Hindlimb muscle (tissue), 1 donor: Measurements from ENCODE around the gene TGFB2. TPM values are rescaled to one million over a fixed set of nuclear protein-coding genes. Genes with fewer than 3 reads are reported as not detected.

Experiments used
- DNase-seq: peaks from one replicate; pipeline ENCODE4 v3.0.0-alpha.2; 2013
- polyA plus RNA-seq: library from polyadenylated mRNA; unstranded; fragments of 120-200 nt; gene quantifications from one replicate; pipeline ENCODE4 v1.2.1, GENCODE V29; 2013; ENCODE audit not compliant: insufficient read length

Gene TGFB2
- polyA plus RNA-seq, 1 donor: 54.3 TPM

DNA sequence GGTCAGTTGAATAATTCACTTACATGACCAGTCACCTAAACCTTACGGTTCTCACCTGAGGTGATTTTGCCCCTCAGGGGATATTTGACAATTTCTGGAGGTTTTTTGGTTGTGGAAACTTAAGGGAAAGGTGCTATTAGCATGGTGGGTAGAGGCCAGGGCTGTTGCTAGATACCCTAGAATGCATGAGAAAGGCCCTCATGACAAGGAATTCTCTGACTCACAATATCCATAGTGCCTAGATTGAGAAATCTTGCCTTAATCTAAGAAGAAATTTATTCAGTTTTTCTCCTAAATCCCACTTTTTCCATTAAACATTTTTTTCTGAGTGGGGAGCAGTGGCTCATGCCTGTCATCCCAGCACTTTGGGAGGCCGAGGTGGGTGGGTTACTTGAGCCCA lies 119.7 kb downstream of the TGFB2 start:
- no peak for DNase-seq

DNA sequence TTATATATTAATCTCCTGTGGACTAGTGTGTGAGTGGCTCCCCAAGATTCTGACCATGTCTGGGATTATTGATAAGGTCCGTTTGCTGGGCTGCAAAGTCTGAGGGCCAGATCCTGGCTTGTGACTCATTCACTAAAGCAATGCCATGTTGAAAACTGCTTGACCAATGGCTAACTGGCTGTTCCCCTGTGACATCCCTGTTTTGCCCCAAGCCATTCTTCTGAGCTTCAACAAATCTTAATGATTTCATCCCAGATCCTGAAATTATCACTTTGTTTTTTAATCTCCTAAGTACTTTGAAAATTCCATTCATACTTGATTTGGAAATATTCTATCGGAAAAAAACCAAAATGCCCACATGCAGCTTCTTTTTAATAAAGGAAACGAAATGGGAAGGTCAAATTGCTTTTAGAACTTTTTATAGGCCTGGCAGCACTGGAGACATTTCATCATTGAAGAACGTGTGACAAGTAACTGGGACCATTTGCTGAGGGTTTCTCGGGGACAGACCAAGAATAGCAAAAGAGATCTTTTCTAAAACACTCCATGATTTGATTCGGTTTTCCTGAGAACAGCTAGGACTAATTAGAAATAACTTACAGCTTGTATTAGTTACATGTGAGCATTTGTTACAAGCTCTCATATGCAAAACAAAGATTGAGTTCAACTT lies 121.3 kb downstream of the TGFB2 start:
- DNase-seq: no peak

GRCh38 chr1:218467101-218468072 lies 122.3 kb downstream of the TGFB2 start:
- DNase-seq: no peak

- no peak for DNase-seq
Observed at GRCh38 chr1:218468711-218469110, 123.6 kb downstream of the TGFB2 start.

GRCh38 chr1:218472885-218473284 lies 127.7 kb downstream of the TGFB2 start:
- DNase-seq: no peak

- DNase-seq: peak; percentile 69
Observed at GRCh38 chr1:218473522-218473921, 128.4 kb downstream of the TGFB2 start.

GRCh38 chr1:218474128-218474527 lies 129.0 kb downstream of the TGFB2 start:
- DNase-seq: no peak

DNA sequence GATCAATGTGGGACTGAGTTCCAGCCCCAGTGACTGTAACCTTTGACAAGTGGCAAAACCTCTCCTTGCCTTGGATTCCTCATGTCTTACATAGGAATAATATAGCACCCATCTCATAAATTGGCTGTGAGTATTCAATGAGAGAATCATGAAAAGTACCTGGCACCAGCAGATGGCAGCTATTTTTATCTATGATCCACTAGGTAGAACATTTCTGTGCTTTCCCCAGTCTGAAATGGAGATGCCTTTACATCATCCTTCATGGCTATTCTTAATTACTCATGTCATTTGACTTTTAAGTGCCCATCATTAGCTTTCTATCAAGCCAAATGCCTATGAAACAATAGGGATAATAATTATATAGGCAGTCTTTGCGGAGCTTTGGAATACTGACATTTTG lies 130.1 kb downstream of the TGFB2 start:
- DNase-seq: no peak

DNA sequence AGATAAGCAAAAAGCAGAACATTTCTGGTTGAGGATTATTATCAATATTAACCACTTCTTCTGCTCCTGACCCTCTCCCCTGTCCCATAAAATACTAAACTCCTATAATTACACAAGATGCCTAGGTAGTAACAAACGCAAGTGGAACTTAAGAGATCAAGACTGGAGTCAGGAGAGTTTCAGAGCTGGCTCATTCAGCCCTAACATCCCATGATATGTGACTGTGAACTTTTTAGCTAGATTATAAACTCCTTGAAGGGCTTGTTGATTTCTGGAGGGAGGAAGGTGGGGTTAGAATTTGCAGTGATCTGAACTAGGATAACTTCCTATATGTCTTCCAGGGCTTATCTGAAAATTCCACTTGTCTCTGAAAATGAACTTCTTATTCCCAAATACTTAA lies 130.6 kb downstream of the TGFB2 start:
- DNase-seq: no peak

DNA sequence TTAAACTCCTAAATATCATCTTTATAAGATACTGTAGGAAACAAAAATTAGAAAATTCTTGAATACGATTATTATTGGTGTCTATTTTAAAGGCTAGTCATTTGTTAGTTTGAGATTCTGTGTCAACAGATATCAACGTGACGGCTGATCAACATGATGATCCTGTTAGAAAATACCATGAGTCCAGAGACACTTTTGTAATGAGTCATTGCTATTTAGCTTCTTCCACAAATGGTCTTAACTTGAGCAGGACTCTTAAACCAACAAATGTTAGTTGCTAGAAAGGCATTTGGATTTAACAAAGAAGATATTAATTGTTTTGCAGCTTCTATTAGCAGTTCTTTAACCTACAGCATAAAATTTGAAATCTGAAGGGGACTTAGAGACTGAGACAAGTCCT lies 131.2 kb downstream of the TGFB2 start:
- no peak for DNase-seq

DNA sequence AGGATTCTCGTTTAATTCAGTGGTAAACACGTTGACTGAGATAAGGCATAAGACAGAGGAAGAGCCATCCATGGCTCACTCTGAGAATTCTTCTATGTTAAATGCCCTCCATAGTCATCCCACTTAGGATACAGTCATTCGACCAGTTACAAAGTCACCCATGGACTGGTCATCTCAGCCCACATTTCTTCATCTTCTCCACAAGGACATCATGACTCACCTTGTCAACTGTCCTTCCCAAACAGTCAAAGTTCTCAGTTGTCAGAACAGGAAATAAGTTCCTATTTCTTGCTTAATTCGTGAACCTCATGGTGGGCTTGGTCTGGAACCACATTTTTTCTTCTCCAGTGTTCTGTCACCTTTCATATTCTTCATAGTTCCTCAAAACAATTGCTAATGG lies 133.2 kb downstream of the TGFB2 start:
- no peak for DNase-seq

GRCh38 chr1:218479436-218480115 lies 134.4 kb downstream of the TGFB2 start:
- no peak for DNase-seq

GRCh38 chr1:218480137-218480536 lies 135.0 kb downstream of the TGFB2 start:
- no peak for DNase-seq

DNA sequence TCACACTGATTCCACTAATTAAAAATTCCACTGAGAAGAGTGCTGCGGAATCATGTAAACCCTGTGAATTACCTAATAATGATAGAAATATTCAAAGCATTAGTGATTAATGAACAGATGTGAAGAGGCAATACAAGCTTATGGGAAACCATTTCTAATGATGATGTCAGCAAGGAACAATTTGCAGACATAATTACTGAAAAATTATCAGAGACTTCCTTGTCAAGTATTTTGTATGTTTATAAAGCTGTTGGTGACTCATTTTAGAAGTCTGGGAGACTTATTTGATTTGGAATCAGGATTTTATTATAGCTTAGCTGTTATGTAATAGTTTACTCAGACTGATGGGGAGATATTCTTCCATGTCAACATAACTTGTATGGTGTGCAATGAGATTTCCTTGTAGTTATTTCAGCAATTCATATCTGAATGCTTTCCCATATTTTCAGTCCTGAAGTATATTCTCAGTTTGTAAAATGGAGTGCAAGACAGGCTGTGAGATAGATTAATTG lies 135.5 kb downstream of the TGFB2 start:
- DNase-seq: no peak

GRCh38 chr1:218481116-218481775 lies 136.1 kb downstream of the TGFB2 start:
- no peak for DNase-seq

- no peak for DNase-seq
Observed at GRCh38 chr1:218482683-218483082, 137.5 kb downstream of the TGFB2 start.

GRCh38 chr1:218485241-218485928 lies 140.2 kb downstream of the TGFB2 start:
- DNase-seq: no peak

- DNase-seq: no peak
Observed at GRCh38 chr1:218488531-218488930, 143.4 kb downstream of the TGFB2 start.

- DNase-seq: no peak
Observed at GRCh38 chr1:218488986-218489385, 143.8 kb downstream of the TGFB2 start.

- no peak for DNase-seq
Observed at GRCh38 chr1:218490406-218490922, 145.3 kb downstream of the TGFB2 start.

DNA sequence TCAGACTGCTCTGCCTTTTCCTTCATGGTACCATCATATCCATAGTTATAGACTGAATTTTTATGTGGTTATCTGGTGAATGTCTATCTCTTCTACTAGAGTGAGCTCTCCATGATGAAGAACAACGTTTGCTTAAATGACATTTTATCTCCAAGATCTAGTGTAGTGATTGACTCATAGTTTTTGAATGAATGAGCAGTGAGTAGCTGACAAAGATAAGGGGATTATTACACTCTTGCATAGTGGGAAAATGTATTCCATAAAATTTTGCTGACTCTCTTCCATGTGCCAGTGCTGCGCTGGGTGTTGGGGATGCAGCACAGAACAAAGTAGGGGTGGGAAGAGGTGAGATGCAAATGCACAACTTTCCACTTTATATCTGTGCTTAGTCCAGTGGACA lies 147.7 kb downstream of the TGFB2 start:
- DNase-seq: no peak

DNA sequence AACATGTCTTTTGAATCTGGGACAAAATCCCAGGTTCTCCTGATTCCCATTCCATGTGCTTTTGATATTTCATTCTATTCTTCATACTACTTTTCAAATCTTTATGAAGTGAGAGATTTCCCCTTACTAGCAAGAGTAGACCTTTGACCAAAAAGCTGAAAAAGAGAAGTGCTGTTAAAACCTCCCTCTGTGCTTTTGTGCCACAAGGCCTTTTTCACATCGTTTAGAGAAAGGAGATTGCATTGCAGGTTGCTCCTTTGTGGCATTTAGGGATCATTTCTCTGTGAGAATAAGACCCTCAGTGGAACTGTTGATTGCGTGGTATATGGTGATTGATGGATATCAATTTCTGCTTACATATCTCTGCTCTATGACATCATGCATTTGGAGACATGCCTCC lies 148.8 kb downstream of the TGFB2 start:
- DNase-seq: no peak
